Stimulated activated memory B cell treated with anti-CD40 and anti-IgM and Interleukin-4, amounts not matched to agents 10 μg/mL and 1 μg/mL and 100 μg/mL, for 72 hours (primary cell): Measurements from ENCODE around the gene PNMA6F.

Experiments used
- ATAC-seq: fragments of 150-1000 bp; cut with Tn5 transposase; 2 replicates; pipeline ENCODE4 v1.10.0; 2021
- H3K27ac Mint-ChIP-seq: one replicate; pipeline ENCODE4 v1.8.0; 2022; ENCODE audit warnings: mild to moderate bottlenecking, mixed read lengths
- H3K27me3 Mint-ChIP-seq: one replicate; pipeline ENCODE4 v1.8.0; 2022; ENCODE audit warnings: mixed read lengths
- H3K36me3 Mint-ChIP-seq: one replicate; pipeline ENCODE4 v1.8.0; 2022; ENCODE audit warnings: mixed read lengths
- H3K4me1 Mint-ChIP-seq: one replicate; pipeline ENCODE4 v1.8.0; 2022; ENCODE audit warnings: mixed read lengths
- H3K4me3 Mint-ChIP-seq: one replicate; pipeline ENCODE4 v1.8.0; 2022; ENCODE audit warnings: mild to moderate bottlenecking, moderate library complexity, mixed read lengths
- H3K9me3 Mint-ChIP-seq: one replicate; pipeline ENCODE4 v1.8.0; 2022; ENCODE audit warnings: mixed read lengths

PNMA6F gene

DNA sequence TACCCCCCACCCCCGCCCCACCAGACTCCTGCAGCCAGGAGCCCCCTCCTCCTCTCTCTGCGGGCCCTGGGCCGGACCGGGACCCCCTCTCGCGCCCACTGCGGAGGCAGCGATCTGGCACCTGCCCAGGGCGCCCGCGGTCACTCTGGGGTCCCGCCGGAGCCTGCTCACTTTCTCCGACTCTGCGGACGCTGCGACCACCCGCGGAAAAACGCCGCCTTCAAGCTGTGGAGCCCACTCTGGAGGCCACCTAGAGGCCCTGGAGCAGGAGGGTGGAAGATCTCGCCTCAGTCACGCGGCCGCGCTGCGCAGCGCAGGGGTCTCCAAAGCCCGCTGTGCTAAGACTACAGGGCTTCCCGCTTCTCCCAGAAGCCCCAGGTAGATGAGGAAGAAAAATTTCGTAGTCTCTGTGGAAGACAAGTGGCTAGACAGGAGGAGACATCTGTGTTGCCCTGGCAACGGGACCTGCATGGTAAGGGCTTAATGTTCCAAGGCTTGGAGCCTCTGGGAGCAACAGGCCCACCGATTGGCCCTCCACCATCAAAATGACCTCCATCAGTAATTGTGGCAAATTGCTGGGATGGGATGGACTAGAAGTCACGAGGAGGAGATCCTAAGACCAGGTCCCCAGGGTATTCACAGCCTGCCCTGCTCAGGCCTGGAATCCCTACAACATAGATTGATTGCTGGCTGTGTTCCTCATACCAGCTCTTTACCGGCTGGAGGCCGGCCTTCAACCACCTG lies at the start of gene PNMA6F:
Gene PNMA6F, minus strand, starts transcription at position 387 of the 744 bp plus-strand sequence. CDS start 1,093 bp downstream, outside the sequence.
- Mint-ChIP-seq H3K4me3 (no peak within 1 kb of the TSS), H3K4me1 (no peaks in the 10 kb centered on the region), H3K36me3 (no peaks in the 10 kb centered on the region), H3K27me3 (peaks cover 39% of the 10 kb centered on the region), H3K27ac (no peak within 1 kb of the TSS), H3K9me3 (no peaks in the 10 kb centered on the region)
- no peak for ATAC-seq

DNA sequence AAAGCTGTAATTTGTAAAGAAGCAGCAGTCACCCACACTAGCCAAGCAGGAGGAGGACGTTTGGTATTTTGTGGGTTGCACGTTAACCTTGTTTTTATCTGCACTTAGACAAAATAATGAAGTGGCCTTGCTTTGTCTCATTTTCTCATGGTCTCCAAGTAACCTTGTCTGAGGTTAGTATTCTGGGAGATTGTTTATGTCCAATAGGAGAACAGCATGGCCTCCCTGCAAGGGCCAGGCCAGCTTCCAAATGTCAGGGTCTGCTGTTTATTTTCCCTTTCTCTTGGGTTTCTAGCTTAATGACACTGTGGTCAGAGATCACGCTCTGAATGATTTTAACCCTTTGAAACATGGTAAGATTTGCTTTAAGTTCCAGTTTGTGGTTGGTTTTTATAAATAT lies 49.7 kb upstream of the PNMA6F start:
- Mint-ChIP-seq H3K4me1 (peaks cover 6% of the 10 kb centered on the region), H3K4me3 (no peak overlapping the region), H3K9me3 (no peaks in the 10 kb centered on the region), H3K27ac (no peak overlapping the region), H3K27me3 (peaks cover 23% of the 10 kb centered on the region), H3K36me3 (no peaks in the 10 kb centered on the region)
- ATAC-seq, result no peak

DNA sequence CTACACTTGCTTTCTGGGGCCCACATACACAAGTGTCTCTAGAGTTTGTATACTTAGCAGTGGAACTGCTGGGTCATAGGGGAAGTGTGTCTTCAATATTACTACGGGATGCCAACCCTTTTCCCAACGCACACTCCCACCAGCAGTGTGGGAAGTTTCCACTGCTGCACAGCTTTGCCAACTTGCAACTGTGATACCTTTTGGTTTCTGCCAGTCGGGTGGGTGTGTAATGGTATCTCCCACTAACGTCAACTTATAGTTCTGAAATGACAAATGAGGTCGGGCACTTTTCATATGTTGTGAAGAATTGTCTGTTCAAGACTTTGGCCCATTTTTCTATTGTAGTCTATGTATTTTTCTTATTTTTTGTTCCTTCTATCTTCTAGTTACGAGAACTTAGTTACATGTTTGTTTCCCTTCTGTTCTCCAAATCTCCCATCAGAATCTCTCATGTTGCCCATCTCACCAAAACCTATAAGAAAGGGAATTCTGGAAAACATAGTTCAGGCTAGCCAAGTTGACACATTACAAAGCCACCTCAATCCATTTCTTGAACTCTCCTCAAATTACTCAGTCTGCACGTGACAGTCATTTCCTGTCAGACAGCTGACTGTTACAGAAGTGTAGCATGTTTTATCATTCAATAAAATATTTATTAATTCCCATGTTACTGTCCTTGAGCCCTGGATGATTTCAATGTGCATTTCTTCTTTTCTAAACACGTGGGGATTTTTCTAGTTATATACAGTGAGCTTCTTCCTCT lies 48.9 kb upstream of the PNMA6F start:
- Mint-ChIP-seq H3K27me3 (peaks cover 23% of the 10 kb centered on the region), H3K27ac (no peak overlapping the region), H3K9me3 (no peaks in the 10 kb centered on the region), H3K4me3 (no peak overlapping the region), H3K4me1 (peaks cover 6% of the 10 kb centered on the region), H3K36me3 (no peaks in the 10 kb centered on the region)
- ATAC-seq, result no peak

DNA sequence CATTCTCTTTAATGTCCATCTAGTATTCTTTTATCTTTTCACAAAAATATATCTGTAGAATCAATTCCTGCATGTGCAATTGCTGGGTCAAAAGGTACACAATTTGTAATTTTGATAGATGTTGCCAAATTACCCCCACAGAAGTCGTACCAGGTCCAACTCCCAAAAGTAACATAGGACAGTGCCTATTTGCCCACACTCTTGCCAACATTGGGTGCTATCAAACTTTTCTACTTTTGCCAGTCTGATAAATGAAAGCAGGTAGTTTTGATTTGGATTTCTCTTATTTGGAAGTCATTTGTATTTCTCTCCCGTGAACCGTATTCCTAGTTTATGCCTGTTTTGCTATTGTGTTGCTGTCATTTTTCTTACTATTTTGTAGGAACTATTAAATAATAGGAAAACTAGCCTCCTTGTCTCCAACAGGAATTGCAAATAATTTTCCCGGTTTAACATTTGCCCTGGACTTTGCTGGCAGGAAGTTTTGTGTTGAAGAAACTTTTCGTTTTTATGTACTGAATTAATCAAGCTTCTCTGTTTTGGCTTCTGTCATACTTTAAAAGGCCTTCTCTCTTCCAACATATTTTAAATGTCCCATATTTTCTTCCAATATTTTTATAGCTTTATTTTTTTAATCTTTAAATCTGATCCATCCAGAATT lies 45.4 kb upstream of the PNMA6F start:
- H3K27ac Mint-ChIP-seq, result no peak overlapping the region
- no peak overlapping the region for H3K4me3 Mint-ChIP-seq
- no peak for ATAC-seq
- H3K36me3 Mint-ChIP-seq, result no peaks in the 10 kb centered on the region
- H3K27me3 Mint-ChIP-seq, result peaks cover 22% of the 10 kb centered on the region
- peaks cover 6% of the 10 kb centered on the region for H3K4me1 Mint-ChIP-seq
- no peaks in the 10 kb centered on the region for H3K9me3 Mint-ChIP-seq

DNA sequence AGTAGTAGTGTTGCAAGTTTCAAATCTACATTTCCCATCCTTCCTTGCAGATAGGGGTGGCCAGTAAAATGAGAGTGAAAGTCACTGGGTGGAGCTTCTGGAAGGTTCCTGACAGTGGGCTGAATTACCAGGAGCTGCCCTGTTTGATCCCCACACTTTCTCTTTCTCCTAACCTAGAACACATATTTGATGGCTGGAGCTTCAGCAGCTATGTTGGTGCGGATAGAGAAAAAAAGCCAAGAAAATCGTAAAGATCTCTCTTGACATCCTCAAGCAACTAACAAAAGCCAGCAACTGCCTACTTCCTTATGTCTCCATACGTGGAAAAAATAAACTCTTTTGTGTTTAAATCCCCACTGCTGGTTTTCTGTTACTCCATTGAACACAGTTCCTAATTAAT lies 44.6 kb upstream of the PNMA6F start:
- ATAC-seq, result no peak
- Mint-ChIP-seq H3K4me3 (no peak overlapping the region), H3K27me3 (peaks cover 15% of the 10 kb centered on the region), H3K27ac (no peak overlapping the region), H3K4me1 (peaks cover 6% of the 10 kb centered on the region), H3K36me3 (no peaks in the 10 kb centered on the region), H3K9me3 (no peaks in the 10 kb centered on the region)

DNA sequence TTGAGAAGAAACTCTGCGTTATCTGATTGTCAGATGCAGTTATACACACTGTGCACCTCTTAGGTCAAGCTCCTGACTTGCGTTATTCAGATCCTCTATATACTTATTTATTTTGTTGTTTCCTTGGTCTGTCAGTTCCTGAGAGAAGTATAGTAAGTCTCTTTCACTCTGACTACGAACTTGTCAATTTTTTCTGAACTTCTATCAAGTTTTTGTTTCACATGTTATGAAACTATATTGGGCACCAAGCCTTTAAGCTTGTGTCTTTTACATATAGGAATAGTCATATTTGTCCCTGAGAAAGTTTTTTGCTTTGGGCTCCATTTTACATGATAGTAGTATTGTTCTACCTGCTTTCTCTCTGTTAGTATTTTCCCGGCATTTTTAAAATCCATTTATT lies 44.1 kb upstream of the PNMA6F start:
- Mint-ChIP-seq H3K36me3 (no peaks in the 10 kb centered on the region), H3K4me1 (peaks cover 4% of the 10 kb centered on the region), H3K9me3 (no peaks in the 10 kb centered on the region), H3K27ac (no peak overlapping the region), H3K27me3 (peaks cover 11% of the 10 kb centered on the region), H3K4me3 (no peak overlapping the region)
- ATAC-seq, result no peak

DNA sequence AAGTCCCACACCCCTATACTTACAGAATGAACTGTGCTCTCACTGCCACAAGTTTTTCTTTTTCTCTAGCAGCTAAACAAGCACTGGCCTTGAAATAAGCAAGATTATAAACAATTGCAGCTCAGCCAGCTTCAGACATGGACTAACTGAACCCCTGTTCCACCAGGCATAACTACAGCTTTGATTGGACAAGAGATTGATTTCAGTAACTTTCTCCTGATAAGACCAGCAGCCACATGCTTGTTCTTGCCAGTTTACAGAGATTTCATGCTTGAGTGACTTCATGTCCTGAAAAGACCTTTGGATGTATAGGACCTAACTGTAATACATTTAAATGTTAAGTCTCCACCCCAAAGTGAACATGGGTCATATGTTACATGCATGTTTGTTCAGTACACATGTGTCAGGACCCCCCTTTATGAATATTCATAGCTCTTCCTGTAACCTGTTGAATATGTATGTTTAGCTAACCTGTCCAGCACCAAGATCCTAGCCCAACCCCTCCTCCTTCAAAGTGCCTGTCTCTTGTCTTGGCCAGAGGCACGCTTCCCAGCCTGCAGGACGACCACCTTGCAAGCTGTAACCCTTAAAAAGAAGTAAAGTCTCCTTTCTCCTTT lies 40.3 kb upstream of the PNMA6F start:
- Mint-ChIP-seq H3K36me3 (peaks cover 5% of the 10 kb centered on the region), H3K27ac (no peak overlapping the region), H3K4me3 (no peak overlapping the region), H3K27me3 (no peaks in the 10 kb centered on the region), H3K4me1 (no peaks in the 10 kb centered on the region), H3K9me3 (peaks cover 2% of the 10 kb centered on the region)
- ATAC-seq, result no peak

DNA sequence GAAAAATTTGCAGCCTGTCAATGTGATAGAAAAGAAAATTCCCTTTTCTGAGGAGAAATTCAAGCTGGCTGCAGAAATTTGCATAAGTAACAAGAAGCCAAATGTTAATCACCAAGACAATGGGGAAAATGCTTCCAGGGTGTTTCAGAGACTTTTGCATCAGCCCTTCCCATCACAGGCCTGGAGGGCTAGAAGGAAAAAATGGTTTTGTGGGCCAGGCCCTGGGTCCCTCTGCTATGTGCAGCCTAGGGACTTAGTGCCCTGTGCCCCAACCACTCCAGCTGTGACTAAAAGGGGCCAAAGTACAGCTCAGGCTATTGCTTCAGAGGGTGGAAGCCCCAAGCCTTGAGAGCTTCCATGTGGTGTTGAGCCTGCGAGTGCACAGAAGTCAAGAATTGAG lies 36.3 kb upstream of the PNMA6F start:
- no peaks in the 10 kb centered on the region for H3K27me3 Mint-ChIP-seq
- no peak for ATAC-seq
- peaks cover 5% of the 10 kb centered on the region for H3K36me3 Mint-ChIP-seq
- no peaks in the 10 kb centered on the region for H3K4me1 Mint-ChIP-seq
- peaks cover 2% of the 10 kb centered on the region for H3K9me3 Mint-ChIP-seq
- H3K4me3 Mint-ChIP-seq, result no peak overlapping the region
- H3K27ac Mint-ChIP-seq, result no peak overlapping the region

DNA sequence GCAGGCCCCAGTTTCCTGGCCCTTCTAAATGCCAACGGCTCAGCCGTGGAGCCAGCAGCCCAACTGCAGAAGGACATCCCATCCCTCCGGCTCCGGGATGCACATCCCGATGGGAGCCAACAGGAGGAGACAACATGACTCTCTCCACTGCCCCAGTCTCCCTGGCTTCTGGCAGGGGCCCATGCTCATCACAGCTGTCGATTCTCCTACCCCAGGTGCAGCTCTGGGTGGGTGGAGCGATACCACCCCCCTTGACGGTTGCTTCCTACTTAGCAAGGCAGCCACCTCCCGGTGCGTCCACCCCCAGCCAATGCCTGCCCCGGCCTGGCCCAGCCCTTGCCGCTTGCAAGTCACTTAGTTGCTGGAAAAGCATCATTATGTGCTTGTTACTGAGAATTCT lies 31.8 kb upstream of the PNMA6F start:
- Mint-ChIP-seq H3K4me1 (no peaks in the 10 kb centered on the region), H3K27ac (no peak overlapping the region), H3K36me3 (peaks cover 38% of the 10 kb centered on the region), H3K4me3 (no peak overlapping the region), H3K9me3 (peaks cover 2% of the 10 kb centered on the region), H3K27me3 (no peaks in the 10 kb centered on the region)
- ATAC-seq, result no peak

DNA sequence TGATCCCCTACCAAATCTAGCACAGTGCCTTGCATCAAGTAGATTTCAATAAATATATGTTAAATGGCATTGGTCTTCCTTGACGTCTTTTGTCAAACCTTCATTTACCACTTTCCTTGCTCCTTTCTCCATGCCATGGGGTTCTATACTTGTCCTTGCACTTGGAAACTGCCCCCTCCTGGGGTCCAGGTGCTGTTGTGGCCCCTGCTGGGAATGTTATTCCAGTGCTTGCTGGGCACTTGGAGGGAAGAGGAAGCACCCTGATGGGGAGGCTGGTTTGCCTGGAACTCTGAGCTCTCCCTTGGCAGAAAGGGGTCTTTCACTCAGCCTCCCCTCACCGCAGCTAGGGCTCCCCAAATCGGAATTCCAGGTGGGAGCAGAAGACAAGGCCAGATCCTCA lies 31.3 kb upstream of the PNMA6F start:
- Mint-ChIP-seq H3K36me3 (peaks cover 44% of the 10 kb centered on the region), H3K4me1 (no peaks in the 10 kb centered on the region), H3K9me3 (peaks cover 2% of the 10 kb centered on the region), H3K27me3 (no peaks in the 10 kb centered on the region), H3K27ac (no peak overlapping the region), H3K4me3 (no peak overlapping the region)
- ATAC-seq, result no peak

DNA sequence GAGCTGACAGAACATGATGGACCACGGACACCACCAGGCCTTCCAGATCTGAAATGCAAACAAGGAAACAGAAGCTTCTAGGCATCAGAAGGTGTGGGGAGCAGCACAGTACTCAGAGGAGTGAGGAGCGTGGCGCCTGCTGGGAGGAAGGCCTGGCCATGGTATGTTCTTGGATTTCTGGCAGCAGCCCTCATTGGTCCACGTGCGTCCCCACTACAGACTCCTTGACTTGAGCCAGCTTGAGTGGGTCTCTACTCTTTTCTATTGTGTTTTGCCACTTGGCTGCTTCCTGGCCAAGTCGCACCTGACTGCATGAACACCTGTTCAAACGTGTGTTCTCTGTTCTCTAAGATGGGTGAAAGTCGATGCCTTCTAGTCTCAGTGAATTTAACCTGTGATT lies 30.4 kb upstream of the PNMA6F start:
- Mint-ChIP-seq H3K4me1 (no peaks in the 10 kb centered on the region), H3K4me3 (no peak overlapping the region), H3K27ac (no peak overlapping the region), H3K36me3 (peaks cover 47% of the 10 kb centered on the region), H3K9me3 (no peaks in the 10 kb centered on the region), H3K27me3 (no peaks in the 10 kb centered on the region)
- no peak for ATAC-seq

DNA sequence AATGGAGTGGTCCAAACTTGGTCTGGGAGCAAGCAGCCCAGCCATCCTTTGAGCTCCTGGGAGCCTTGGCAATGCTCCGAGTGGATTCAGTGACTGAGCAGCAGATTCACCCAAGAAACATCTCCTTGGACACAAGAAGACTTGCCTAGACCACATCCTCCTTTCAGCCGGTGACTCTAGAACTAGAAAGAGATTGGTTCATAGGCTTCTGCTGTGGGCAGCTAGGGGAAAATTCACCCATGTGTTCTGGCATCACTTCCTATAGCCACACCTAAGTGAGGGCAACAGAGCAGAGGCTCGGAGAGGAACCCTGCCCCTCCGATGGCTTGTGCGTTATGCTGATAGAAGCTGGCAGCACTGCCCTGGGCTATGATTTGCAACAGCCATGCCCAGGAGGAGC lies 28.4 kb upstream of the PNMA6F start:
- H3K9me3 Mint-ChIP-seq, result no peaks in the 10 kb centered on the region
- H3K36me3 Mint-ChIP-seq, result peaks cover 67% of the 10 kb centered on the region
- no peaks in the 10 kb centered on the region for H3K4me1 Mint-ChIP-seq
- no peaks in the 10 kb centered on the region for H3K27me3 Mint-ChIP-seq
- ATAC-seq, result no peak
- H3K4me3 Mint-ChIP-seq, result no peak overlapping the region
- H3K27ac Mint-ChIP-seq, result no peak overlapping the region

DNA sequence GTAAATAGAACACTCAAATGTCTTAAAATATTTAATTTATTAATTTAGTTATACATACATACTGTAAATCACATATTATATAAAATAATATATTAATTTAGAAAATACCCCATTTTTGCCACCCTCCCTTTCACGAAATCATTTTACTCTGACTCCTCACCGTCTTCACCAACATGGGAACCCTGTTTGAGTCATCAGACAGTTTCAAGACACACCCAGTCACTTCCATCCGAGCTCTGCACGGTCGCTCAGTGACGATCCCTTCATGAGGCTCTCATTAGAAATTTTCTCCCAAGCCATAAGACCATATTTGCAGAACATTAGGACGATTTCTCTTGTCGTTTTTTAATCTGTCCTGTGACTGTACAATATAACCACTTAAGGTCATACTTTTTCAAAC lies 26.9 kb upstream of the PNMA6F start:
- no peak overlapping the region for H3K27ac Mint-ChIP-seq
- peaks cover 5% of the 10 kb centered on the region for H3K4me1 Mint-ChIP-seq
- H3K27me3 Mint-ChIP-seq, result no peaks in the 10 kb centered on the region
- peaks cover 83% of the 10 kb centered on the region for H3K36me3 Mint-ChIP-seq
- ATAC-seq, result no peak
- H3K9me3 Mint-ChIP-seq, result no peaks in the 10 kb centered on the region
- no peak overlapping the region for H3K4me3 Mint-ChIP-seq

DNA sequence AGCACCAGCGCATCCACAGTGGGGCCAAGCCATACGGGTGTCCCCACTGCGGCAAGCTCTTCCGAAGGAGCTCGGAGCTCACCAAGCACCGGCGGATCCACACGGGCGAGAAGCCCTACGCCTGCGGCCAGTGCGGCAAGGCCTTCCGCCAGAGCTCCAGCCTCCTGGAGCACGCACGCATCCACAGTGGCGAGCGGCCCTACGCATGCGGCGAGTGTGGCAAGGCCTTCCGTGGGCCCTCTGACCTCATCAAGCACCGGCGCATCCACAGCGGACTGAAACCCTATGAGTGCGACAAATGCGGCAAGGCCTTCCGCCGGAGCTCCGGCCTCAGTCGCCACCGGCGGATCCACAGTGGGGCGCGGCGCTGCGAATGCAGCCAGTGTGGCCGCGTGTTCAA lies 26.0 kb upstream of the PNMA6F start:
- Mint-ChIP-seq H3K4me3 (no peak overlapping the region), H3K27me3 (no peaks in the 10 kb centered on the region), H3K9me3 (no peaks in the 10 kb centered on the region), H3K36me3 (peaks cover 87% of the 10 kb centered on the region), H3K4me1 (peaks cover 5% of the 10 kb centered on the region), H3K27ac (no peak overlapping the region)
- no peak for ATAC-seq

DNA sequence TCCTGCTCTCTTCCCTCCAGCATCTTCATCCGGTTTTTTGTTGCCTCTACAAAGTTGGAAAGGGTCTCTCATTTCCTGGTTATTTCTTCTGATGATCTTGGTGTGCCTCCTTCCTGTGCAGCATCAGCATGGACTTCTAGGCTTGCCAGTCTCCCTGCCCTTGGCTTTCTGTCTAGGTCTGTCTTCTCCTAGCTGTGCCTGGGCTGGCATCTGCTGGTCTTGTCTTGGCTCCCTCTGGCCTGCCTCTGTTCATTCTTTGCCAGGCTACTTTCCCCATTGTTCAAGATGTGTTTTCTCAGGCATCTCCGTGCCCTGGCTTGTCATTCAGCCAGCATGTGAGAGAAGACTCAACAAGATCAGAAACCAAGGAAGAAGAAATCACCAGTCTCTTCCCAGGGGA lies 22.1 kb upstream of the PNMA6F start:
- no peak for ATAC-seq
- Mint-ChIP-seq H3K27me3 (no peaks in the 10 kb centered on the region), H3K27ac (no peak overlapping the region), H3K4me1 (peaks cover 15% of the 10 kb centered on the region), H3K4me3 (no peak overlapping the region), H3K36me3 (peaks cover 92% of the 10 kb centered on the region), H3K9me3 (peaks cover 3% of the 10 kb centered on the region)
